NOMO-1 (cell line): ENCODE measurements around the gene PACRGL.
"Not testable (repeated sequence)": the region's sequence is repeated elsewhere in the genome, so short reads cannot be mapped to it uniquely, and the experiment has no call there.

Experiments
- DNase-seq, 2 experiments: peaks; one replicate each; lab custom pipeline; 2025; ENCODE audit not compliant: unreplicated experiment in 2 of 2; lab: John Stamatoyannopoulos, UW

The PACRGL gene

DNA sequence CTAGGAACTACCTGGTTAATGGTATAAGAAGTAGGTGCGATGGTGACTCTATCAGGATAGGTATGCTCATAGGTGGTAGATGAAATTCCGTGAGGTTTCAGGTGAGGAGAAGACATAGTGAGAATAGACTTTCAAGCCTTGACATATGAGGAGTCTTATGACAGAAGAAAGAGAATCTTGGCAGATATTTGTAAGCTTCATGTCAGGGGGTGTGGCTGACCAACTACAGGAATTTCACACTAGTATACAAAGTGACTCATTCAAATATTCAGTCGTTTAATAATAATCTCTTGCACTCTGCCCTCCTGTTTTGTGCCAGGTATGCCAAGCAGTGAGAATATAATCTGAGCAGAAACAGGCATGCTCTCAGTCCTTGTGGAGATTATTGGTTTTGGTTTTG, 22.8 kb downstream of the PACRGL start:
- no peak for DNase-seq

DNA sequence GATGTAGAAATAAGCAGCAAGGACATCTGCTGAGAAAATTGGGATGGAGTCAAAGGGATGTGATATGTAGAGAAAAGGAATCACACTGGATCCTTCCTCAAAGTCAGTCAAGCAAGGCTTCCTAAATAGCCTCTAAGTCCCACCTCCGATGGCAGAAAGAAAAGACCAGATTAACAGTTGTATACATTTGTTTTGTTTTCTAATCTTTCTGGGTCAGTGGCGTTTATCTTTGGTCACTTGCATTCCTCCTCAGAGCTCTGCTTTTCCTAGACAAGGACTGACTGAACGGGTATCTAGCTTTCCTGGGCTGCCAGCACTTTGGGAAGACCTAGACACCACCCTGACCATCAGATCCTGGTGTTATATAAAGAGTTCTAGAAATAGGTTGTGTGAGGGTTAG, 23.2 kb downstream of the PACRGL start:
- DNase-seq, result no peak

DNA sequence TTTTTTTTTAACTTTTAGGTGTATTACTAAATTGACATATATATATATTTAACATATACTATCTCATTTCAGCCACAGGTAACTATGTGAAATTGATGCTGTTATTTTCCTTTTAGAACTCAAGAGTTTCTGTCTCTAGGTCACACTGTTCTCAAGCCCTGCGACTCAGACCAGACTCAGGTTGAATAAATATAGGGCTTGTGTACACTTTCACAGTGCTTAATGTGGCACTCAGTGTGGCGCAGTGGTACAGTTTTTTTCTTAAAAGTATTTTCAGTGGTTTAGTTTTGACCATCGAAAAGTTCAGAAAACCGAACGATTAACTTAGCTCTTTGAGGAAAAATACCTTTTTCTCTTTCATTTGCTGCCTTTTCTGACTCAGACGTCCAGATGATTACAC, 24.7 kb downstream of the PACRGL start:
- no peak for DNase-seq

DNA sequence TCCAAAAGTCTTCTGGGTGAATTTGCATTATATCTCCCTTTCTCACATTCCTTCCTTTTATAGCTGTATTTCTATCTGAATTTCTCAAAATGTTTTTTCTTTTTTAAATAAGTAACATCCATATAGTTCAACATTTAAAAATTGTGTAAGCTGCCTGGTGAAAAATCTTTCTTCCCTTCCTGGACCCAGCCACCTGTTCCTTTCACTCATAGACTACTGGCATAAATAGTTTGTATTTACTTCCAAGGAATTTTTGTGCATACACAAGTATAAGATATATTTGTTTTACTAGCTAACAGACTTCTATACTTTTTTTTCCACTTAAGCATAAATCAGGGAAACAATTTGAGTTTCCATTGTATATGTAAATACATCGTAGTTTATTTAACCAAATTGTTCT, 35.7 kb downstream of the PACRGL start:
- DNase-seq, result no peak

DNA sequence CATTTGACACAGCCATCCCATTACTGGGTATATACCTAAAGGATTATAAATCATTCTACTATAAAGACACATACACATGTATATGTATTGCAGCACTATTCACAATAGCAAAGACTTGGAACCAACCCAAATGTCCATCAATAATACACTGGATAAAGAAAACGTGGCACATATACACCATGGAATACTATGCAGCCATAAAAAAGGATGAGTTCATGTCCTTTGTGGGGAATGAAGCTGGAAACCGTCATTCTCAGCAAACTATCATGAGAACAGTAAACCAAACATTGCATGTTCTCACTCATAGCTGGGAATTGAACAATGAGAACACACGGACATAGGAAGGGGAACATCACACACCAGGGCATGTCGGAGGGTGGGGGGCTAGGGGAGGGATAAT, 45.7 kb downstream of the PACRGL start:
- not testable (repeated sequence) for DNase-seq

DNA sequence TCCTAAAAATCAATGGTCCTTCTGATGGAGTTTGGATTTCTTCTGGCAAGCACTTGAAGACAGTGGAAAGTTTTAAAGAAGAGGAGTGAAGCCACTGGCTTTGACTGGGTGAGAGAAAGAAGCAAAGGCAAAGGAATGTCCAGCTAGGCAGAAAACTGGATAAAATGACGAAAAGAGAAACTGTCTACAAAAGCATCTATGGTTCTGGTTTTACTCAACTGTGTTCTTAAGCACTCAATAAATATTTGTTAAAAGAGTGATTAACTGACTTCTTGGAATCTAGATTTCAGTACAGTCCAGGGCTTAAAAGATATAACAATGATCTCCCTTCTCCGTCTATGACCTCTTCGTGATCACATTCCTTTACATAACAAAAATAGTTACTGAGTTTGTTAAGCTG, 52.4 kb downstream of the PACRGL start:
- DNase-seq, result no peak

DNA sequence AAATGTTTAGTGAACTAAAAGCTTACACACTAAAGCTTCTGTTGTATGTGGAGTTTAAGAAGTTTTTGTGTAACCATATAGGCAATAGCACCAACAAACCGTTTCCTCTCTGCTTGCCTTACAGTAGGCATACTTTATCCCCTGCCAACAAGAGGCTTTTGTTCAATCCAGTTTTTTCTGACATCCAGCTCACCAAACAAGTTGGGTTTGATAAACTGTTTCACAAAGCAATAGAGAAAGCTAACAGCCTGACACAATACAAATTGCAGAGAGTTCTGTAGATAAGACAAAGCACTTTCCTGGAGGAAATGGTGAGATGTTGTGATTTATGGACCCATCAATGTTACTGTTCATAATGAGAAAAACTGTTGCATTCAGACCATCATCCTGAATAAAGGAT, 53.8 kb downstream of the PACRGL start:
- no peak for DNase-seq

DNA sequence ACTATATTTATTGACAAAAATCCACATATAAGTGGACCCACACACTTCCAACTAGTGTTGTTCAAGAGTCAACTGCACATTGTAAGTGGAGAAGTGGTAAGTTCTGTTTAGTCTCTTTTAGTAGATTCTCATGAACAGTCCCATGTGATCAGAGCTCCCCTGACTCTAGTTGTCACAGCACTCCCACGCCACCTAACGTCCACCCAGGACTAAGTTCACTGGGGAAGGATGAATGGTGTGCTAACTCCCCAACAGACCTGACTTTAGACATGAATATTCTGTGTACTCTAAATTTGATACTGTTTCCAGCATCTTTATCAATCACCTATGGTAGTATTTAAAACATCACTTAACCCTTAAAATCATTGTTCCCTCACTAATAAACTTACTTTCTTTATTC, 59.8 kb downstream of the PACRGL start:
- no peak for DNase-seq

DNA sequence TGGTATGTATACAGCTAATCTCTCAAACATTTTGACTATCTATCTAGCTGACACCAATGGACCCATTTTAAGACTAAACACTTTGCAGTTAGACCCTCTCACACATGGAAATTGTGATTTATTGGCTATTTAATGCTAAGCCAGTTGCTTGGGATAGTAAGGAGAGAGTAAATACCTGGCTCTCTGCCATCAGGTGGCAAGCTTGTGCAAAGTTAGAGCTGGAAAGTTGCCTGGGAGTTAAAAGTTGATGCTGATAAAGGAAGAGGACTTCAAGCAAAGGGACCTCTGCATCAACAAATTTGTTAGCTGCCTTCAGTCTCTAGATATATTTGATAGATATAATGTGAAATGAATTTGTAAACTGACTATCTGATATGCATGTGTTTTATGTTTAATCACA, 61.1 kb downstream of the PACRGL start:
- no peak for DNase-seq

DNA sequence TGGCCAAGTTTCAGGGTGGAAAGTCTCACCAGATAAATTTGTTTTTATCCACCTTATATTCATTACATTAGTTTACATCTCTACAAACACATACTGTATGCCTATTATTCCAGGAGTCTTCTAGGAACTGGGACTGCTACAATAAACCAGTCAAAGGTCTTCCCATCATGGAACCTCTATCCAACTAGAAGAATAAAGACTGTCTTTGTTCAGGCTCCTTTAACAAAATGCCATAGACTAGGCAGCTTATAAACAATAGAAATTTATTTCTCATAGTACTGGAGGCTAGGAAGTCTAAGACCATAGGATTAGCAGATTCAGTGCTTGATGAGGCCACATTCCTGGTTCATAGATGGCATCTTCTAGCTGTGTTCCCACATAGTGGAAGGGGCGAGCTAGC, 61.6 kb downstream of the PACRGL start:
- no peak for DNase-seq

DNA sequence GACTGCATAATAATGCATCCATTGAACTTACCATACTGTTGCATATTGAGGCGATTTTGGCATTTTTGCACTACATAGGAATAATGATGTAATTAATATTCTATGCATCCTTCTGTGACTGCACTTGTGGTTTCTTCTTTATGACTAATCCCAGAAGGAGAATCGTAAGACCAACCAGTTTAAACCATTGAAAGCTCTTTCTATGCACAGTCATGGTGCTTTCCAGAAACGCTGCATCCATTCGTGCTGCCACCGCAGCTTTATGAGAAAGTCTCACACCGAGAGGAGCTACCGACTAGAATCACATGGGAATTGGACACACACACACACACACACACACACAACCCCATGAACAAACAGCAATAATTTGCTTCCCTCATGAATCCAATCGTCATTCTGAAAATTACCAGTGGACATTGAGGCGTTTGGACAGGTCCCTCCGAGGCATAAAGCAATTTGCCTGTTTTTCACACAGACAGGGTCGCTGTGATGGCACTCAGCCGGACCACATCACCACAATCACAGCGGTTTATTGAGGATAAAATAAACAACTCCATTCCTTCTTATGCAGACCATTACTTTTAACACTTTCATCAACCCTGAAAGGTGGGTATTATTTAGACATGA, 64.2 kb downstream of the PACRGL start:
- DNase-seq, result no peak

DNA sequence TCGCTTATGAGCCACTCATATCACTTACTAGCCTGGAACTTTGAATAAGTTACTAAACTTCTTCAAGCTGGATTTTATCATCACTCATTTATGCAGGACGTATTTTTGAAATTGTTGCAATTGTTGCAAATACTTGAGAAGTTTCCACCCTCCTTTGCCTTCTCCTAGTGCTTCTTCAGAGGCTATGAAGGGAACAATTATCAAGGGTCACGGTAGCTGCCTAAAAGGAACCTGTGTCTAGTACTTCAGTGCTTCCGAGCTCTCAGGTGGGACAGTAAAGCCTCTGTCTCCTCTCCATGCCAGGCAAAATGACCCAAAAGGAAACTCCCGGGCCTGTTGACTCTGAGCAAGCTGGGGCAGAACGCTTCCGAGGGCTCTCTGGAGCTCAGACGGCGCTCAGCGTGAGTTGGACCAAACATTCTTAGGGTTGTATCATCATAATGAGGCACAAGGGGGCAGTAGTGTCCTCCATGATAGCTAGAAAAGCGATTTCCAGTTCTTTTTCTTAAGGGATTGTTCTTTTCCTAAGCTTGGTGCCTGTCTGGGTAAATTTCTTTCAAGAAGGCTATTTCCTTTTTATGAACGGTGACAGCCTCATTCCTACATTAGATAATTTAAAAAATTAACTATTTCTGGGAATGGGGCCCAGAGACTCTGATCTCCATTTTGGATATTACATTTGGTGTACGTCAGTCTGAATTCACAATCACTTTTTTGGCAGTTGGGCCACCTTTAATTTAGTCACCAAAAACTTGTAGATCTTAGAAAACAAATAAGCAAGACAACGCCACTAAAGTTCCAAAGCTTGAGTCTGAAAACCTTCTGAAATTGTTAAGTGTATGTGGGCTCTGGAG, 73.1 kb downstream of the PACRGL start:
- peak; percentile 6 to 40 for DNase-seq

DNA sequence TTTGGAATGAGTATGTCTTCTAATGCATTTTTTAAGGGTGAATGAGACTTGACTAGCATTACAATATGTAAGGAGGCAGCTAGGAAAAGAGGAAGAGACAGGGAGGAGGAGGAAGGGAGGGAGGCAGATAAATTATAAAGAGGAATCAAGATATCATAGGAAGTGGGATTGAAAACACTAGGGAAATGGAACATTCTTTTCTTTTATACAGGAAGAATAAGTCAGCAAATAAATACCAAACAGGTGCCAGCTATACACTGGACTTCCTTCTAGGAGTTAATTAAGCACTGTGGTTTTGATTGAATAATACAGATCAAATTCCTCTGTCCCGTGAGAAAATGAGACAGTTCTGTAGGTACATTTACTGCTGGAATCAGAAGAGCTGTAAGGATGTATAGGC, 78.6 kb downstream of the PACRGL start:
- DNase-seq, result no peak

DNA sequence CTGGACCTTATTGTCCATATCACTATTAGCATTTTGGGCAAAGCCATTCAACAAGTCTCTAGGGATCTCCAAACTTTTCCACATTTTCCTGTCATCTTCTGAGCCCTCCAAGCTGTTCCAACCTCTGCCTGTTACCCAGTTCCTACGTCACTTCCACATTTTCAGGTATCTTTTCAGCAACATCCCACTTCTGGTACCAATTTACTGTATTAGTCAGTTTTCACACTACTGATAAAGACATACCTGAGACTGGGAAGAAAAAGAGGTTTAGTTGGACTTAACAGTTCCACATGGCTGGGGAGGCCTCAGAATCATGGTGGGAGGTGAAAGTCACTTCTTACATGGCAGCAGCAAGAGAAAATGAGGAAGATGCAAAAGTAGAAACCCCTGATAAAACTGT, 82.9 kb downstream of the PACRGL start:
- not testable (repeated sequence) for DNase-seq

DNA sequence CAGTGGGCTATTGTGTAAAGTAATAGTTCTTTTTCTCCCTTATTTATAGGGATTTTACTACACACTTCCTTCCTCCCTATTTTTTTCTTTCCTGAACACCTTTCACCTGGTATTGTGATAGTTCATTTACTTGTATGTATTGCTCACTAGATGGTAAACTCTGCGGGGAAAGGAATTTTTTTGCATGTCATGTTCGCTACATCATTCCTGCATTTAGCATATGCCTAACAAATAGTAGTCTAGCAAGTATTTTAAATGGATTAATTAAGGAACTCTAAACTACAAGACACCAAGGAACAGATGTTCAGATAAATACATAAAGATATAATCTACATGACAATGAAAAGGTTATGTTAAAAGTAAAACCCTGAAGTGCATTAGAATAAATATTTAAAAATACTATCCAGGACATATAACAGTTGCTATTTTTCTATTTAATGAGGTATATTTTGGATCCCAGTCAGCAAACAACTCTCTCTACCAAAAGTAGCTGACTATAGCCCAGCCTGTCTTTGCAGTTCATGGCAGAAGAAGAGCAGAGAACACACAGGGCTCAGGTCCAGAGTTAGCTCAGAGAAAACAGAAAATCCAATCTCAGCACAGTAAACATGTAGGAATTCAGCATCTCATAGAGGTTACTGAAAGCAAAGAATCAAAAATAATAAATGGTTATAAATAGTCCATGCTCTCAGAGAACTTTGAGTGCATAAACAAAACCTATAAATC, 87.8 kb downstream of the PACRGL start:
- no peak for DNase-seq
